Parathyroid adenoma (tissue), 2 donors: Measurements from ENCODE around the gene YY1.

Experiments used
- H2AFZ ChIP-seq: fragments of 300-600 bp; sonication (generic); one replicate; pipeline ENCODE4 v1.7.0; 2017; ENCODE audit warnings: antibody characterized with exemption, mild to moderate bottlenecking
- H3K27ac ChIP-seq: fragments of 300-600 bp; sonication (generic); one replicate; pipeline ENCODE4 v1.7.0; 2017
- H3K27me3 ChIP-seq: fragments of 300-600 bp; sonication (generic); one replicate; pipeline ENCODE4 v1.7.0; 2017; ENCODE audit warnings: low read length; ENCODE audit not compliant: control insufficient read depth, insufficient read depth
- H3K36me3 ChIP-seq: fragments of 300-600 bp; sonication (generic); one replicate; pipeline ENCODE4 v1.7.0; 2017; ENCODE audit warnings: low read length; ENCODE audit not compliant: control insufficient read depth, insufficient read depth
- H3K4me1 ChIP-seq: fragments of 300-600 bp; sonication (generic); one replicate; pipeline ENCODE4 v1.7.0; 2017; ENCODE audit warnings: control low read depth
- H3K4me2 ChIP-seq: fragments of 300-600 bp; sonication (generic); one replicate; pipeline ENCODE4 v1.7.0; 2017; ENCODE audit warnings: low read length
- H3K4me3 ChIP-seq: fragments of 300-600 bp; sonication (generic); one replicate; pipeline ENCODE4 v1.7.0; 2017; ENCODE audit warnings: low read depth, low read length
- H3K79me2 ChIP-seq: fragments of 300-600 bp; sonication (generic); one replicate; pipeline ENCODE4 v1.7.0; 2017; ENCODE audit warnings: control low read depth
- H3K9ac ChIP-seq: fragments of 300-600 bp; sonication (generic); one replicate; pipeline ENCODE4 v1.7.0; 2017; ENCODE audit warnings: mild to moderate bottlenecking
- H3K9me3 ChIP-seq: fragments of 300-600 bp; sonication (generic); one replicate; pipeline ENCODE4 v1.7.0; 2017; ENCODE audit warnings: low read length; ENCODE audit not compliant: control insufficient read depth
- TF ChIP-seq, protein P1 (sequence below): fragments of 300-600 bp; sonication (generic); IDR thresholded peaks from one replicate; pipeline ENCODE4 v1.7.0; 2017; ENCODE audit warnings: antibody characterized with exemption, mild to moderate bottlenecking
- donor health status: primary hyperparathyroidism.

YY1 gene

DNA sequence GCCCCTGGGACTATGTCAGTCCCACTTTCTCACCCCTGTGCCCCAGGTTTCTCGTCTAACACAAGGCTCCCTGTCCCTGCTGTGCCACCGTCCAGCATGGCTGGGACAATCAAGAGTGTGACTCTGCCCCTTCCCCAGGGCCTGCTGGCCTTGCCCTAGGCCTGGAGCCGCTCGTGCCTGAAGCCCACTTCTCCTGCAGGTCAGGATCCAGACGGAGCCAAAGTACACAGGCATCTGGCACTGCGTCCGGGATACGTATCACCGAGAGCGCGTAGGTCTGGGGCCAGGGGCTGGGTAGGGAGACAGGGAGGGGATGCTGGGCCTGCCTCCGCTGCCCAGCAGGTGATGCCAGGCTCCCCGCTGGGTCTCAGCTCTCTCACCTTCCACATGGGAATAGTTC lies 87.0 kb downstream of the YY1 start:
- Histone ChIP-seq H3K4me3 (no peak overlapping the region), H3K4me1 (no peaks in the 10 kb centered on the region), H3K4me2 (no peak overlapping the region), H2AFZ (no peak overlapping the region), H3K36me3 (no peaks in the 10 kb centered on the region), H3K27me3 (no peaks in the 10 kb centered on the region), H3K9ac (no peak overlapping the region), H3K79me2 (no peaks in the 10 kb centered on the region), H3K27ac (no peak overlapping the region), H3K9me3 (no peaks in the 10 kb centered on the region)
- TF ChIP-seq, protein P1, sequence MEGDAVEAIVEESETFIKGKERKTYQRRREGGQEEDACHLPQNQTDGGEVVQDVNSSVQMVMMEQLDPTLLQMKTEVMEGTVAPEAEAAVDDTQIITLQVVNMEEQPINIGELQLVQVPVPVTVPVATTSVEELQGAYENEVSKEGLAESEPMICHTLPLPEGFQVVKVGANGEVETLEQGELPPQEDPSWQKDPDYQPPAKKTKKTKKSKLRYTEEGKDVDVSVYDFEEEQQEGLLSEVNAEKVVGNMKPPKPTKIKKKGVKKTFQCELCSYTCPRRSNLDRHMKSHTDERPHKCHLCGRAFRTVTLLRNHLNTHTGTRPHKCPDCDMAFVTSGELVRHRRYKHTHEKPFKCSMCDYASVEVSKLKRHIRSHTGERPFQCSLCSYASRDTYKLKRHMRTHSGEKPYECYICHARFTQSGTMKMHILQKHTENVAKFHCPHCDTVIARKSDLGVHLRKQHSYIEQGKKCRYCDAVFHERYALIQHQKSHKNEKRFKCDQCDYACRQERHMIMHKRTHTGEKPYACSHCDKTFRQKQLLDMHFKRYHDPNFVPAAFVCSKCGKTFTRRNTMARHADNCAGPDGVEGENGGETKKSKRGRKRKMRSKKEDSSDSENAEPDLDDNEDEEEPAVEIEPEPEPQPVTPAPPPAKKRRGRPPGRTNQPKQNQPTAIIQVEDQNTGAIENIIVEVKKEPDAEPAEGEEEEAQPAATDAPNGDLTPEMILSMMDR: no peak

DNA sequence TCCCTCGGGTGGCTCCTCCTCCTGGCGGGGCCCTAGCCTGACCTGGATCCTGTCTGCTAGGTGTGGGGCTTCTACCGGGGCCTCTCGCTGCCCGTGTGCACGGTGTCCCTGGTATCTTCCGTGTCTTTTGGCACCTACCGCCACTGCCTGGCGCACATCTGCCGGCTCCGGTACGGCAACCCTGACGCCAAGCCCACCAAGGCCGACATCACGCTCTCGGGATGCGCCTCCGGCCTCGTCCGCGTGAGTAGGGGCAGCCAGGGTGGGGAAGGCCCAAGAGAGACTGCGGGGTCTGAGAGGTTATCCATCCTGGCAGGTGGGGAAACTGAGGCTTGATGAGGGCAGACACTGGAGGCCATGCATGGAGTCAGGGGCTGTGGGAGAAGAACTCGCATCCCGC lies 88.2 kb downstream of the YY1 start:
- H3K36me3 ChIP-seq: no peaks in the 10 kb centered on the region
- no peaks in the 10 kb centered on the region for H3K4me1 ChIP-seq
- H3K27ac ChIP-seq: no peak overlapping the region
- no peaks in the 10 kb centered on the region for H3K9me3 ChIP-seq
- H3K4me3 ChIP-seq: no peak overlapping the region
- no peak overlapping the region for H3K4me2 ChIP-seq
- no peaks in the 10 kb centered on the region for H3K79me2 ChIP-seq
- no peak overlapping the region for H3K9ac ChIP-seq
- H3K27me3 ChIP-seq: no peaks in the 10 kb centered on the region
- H2AFZ ChIP-seq: no peak overlapping the region
- TF ChIP-seq, protein P1: no peak

DNA sequence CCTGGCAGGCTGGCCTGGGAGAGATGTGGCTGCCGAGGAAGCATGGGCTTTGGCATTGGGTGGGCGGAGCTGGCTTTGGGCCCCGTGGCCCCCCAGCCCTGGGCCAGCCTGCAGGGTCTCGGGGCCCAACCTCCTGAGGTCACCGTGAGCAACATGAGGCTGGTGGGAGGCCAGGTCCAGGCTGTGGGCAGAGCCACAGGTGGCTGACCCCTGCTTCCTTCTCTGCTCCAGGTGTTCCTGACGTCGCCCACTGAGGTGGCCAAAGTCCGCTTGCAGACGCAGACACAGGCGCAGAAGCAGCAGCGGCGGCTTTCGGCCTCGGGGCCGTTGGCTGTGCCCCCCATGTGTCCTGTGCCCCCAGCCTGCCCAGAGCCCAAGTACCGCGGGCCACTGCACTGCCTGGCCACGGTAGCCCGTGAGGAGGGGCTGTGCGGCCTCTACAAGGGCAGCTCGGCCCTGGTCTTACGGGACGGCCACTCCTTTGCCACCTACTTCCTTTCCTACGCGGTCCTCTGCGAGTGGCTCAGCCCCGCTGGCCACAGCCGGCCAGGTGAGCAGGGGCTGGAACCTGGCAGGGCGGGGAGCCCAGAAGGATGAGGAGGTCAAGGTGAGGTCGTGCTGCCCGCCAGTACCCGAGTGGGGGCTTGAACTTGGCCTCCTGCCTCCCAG lies 89.7 kb downstream of the YY1 start:
- TF ChIP-seq, protein P1: no peak

GRCh38 chr14:100329233-100330006 lies 90.5 kb downstream of the YY1 start:
- Histone ChIP-seq H3K4me2 (no peak overlapping the region), H3K79me2 (no peaks in the 10 kb centered on the region), H2AFZ (no peak overlapping the region), H3K9me3 (no peaks in the 10 kb centered on the region), H3K4me1 (no peaks in the 10 kb centered on the region), H3K27me3 (no peaks in the 10 kb centered on the region), H3K27ac (no peak overlapping the region), H3K36me3 (no peaks in the 10 kb centered on the region), H3K9ac (no peak overlapping the region), H3K4me3 (no peak overlapping the region)
- TF ChIP-seq, protein P1: no peak

More for the DNA sequence above, 89.7 kb downstream of the YY1 start:
- H3K4me1 ChIP-seq: no peaks in the 10 kb centered on the region
- H2AFZ ChIP-seq: no peak overlapping the region
- no peaks in the 10 kb centered on the region for H3K27me3 ChIP-seq
- no peaks in the 10 kb centered on the region for H3K9me3 ChIP-seq
- no peak overlapping the region for H3K9ac ChIP-seq
- no peaks in the 10 kb centered on the region for H3K36me3 ChIP-seq
- no peak overlapping the region for H3K4me3 ChIP-seq
- no peaks in the 10 kb centered on the region for H3K79me2 ChIP-seq
- H3K4me2 ChIP-seq: no peak overlapping the region
- H3K27ac ChIP-seq: no peak overlapping the region

GRCh38 chr14:100330007-100330344 lies 91.0 kb downstream of the YY1 start:
- no peaks in the 10 kb centered on the region for H3K4me1 ChIP-seq
- H3K9ac ChIP-seq: no peak overlapping the region
- no peaks in the 10 kb centered on the region for H3K27me3 ChIP-seq
- no peak overlapping the region for H3K4me3 ChIP-seq
- no peak overlapping the region for H3K27ac ChIP-seq
- no peaks in the 10 kb centered on the region for H3K9me3 ChIP-seq
- no peak overlapping the region for H2AFZ ChIP-seq
- H3K4me2 ChIP-seq: no peak overlapping the region
- no peaks in the 10 kb centered on the region for H3K36me3 ChIP-seq
- no peaks in the 10 kb centered on the region for H3K79me2 ChIP-seq
- TF ChIP-seq, protein P1: no peak
